Mesenchymal stem cell (in vitro differentiated cells and primary cell): ENCODE data around the gene RCOR1.

Experiments
- DNase-seq: peaks from one replicate; pipeline ENCODE4 v3.0.0-alpha.2; 2013
- H2AFZ ChIP-seq: one replicate; pipeline ENCODE4 v1.6.1; 2013; ENCODE audit warnings: low read depth, mild to moderate bottlenecking, control low read depth, inconsistent platforms, low read length, moderate library complexity
- H2AK5ac ChIP-seq: 2 replicates; pipeline ENCODE4 v1.6.1; 2013; ENCODE audit warnings: low read length, moderate library complexity, mild to moderate bottlenecking, inconsistent platforms; ENCODE audit not compliant: severe bottlenecking
- H2BK120ac ChIP-seq: one replicate; pipeline ENCODE4 v1.6.1; 2013; ENCODE audit warnings: low read depth, mild to moderate bottlenecking, inconsistent platforms, low read length, moderate library complexity
- H2BK12ac ChIP-seq, 2 experiments: one replicate each; pipeline ENCODE4 v1.6.1; 2013; ENCODE audit warnings: inconsistent platforms in 2 of 2, low read length in 2 of 2, mild to moderate bottlenecking in 2 of 2, moderate library complexity in 2 of 2, control low read depth in 1 of 2
- H2BK15ac ChIP-seq: one replicate; pipeline ENCODE4 v1.6.1; 2013; ENCODE audit warnings: mild to moderate bottlenecking, low read depth, inconsistent platforms; ENCODE audit not compliant: poor library complexity, severe bottlenecking
- H2BK5ac ChIP-seq: 2 replicates; pipeline ENCODE4 v1.6.1; 2013; ENCODE audit warnings: low read depth, mild to moderate bottlenecking, low read length, control low read depth, inconsistent platforms; ENCODE audit not compliant: poor library complexity, severe bottlenecking
- H3K14ac ChIP-seq, 2 experiments: one replicate each; pipeline ENCODE4 v1.6.1; 2013; ENCODE audit warnings: inconsistent platforms in 2 of 2, low read length in 2 of 2, control low read depth in 1 of 2, mild to moderate bottlenecking in 1 of 2, moderate library complexity in 1 of 2
- H3K18ac ChIP-seq, 2 experiments: one replicate each; pipeline ENCODE4 v1.6.1; 2013; ENCODE audit warnings: inconsistent platforms in 2 of 2, low read length in 2 of 2, control low read depth in 1 of 2, low read depth in 1 of 2, mild to moderate bottlenecking in 1 of 2
- H3K23ac ChIP-seq, 2 experiments: one replicate each; pipeline ENCODE4 v1.6.1; 2013; ENCODE audit warnings: inconsistent platforms in 2 of 2, low read length in 2 of 2, mild to moderate bottlenecking in 2 of 2, moderate library complexity in 2 of 2, control low read depth in 1 of 2
- H3K27ac ChIP-seq: 2 replicates; pipeline ENCODE4 v1.5.1; 2013; ENCODE audit warnings: mild to moderate bottlenecking, moderate library complexity, low read length, control low read depth, inconsistent platforms; ENCODE audit not compliant: poor library complexity, severe bottlenecking
- H3K27me3 ChIP-seq, 2 experiments: 2 replicates each; pipeline versions ENCODE4 v1.6.1 to v1.7.0; 2013; ENCODE audit warnings: low read length in 2 of 2, mild to moderate bottlenecking in 2 of 2, moderate library complexity in 2 of 2, control low read depth in 1 of 2, inconsistent platforms in 1 of 2; ENCODE audit not compliant: control insufficient read depth in 1 of 2, insufficient read depth in 1 of 2
- H3K36me3 ChIP-seq, 2 experiments: 2 replicates each; pipeline versions ENCODE4 v1.6.1 to v1.7.0; 2013; ENCODE audit warnings: low read length in 2 of 2, control low read depth in 1 of 2, inconsistent platforms in 1 of 2, low read depth in 1 of 2, mild to moderate bottlenecking in 1 of 2; ENCODE audit not compliant: insufficient read depth in 2 of 2, control insufficient read depth in 1 of 2
- H3K4ac ChIP-seq, 2 experiments: one replicate each; pipeline ENCODE4 v1.6.1; 2013; ENCODE audit warnings: inconsistent platforms in 2 of 2, low read length in 2 of 2, mild to moderate bottlenecking in 2 of 2, moderate library complexity in 2 of 2, control low read depth in 1 of 2, low read depth in 1 of 2
- H3K4me1 ChIP-seq: 2 replicates; pipeline ENCODE4 v1.6.1; 2013; ENCODE audit warnings: low read depth, low read length, control low read depth; ENCODE audit not compliant: control insufficient read depth, insufficient read depth
- H3K4me2 ChIP-seq: 2 replicates; pipeline ENCODE4 v1.6.1; 2013; ENCODE audit warnings: low read length, mild to moderate bottlenecking, inconsistent platforms; ENCODE audit not compliant: poor library complexity, severe bottlenecking
- H3K4me3 ChIP-seq, 2 experiments: 2 replicates each; pipeline versions ENCODE4 v1.5.1 to v1.7.0; 2013; ENCODE audit warnings: low read length in 2 of 2, mild to moderate bottlenecking in 2 of 2, control low read depth in 1 of 2, low read depth in 1 of 2; ENCODE audit not compliant: insufficient read depth in 1 of 2
- H3K79me1 ChIP-seq: replicated peaks from 2 replicates; pipeline ENCODE4 v1.6.1; 2013; ENCODE audit warnings: mild to moderate bottlenecking, control low read depth, low read length, inconsistent platforms; ENCODE audit not compliant: poor library complexity, severe bottlenecking
- H3K9ac ChIP-seq: 2 replicates; pipeline ENCODE4 v1.7.0; 2013; ENCODE audit warnings: mild to moderate bottlenecking, low read length, moderate library complexity
- H3K9me3 ChIP-seq: 2 replicates; pipeline ENCODE4 v1.7.0; 2013; ENCODE audit warnings: mild to moderate bottlenecking, low read length; ENCODE audit not compliant: control insufficient read depth
- H4K8ac ChIP-seq: one replicate; pipeline ENCODE4 v1.6.1; 2013; ENCODE audit warnings: inconsistent platforms, mild to moderate bottlenecking, low read length, moderate library complexity
- H4K91ac ChIP-seq: one replicate; pipeline ENCODE4 v1.6.1; 2013; ENCODE audit warnings: mild to moderate bottlenecking, low read length, inconsistent platforms
- WGBS: methylation state at CpG from one replicate; pipeline ENCODE4 v1.1.7; 2013; ENCODE audit warnings: mixed read lengths; 5-methylcytosine and 5-hydroxymethylcytosine counted together

RCOR1 gene

GRCh38 chr14:102557434-102558226 is 34.8 kb upstream of the RCOR1 start:
- Histone ChIP-seq H3K4me3 (no peak overlapping the region), H2BK5ac (no peak overlapping the region), H4K8ac (no peak overlapping the region), H3K14ac (no peak overlapping the region), H3K27ac (no peak overlapping the region), H3K36me3 (no peaks in the 10 kb centered on the region), H3K27me3 (peaks cover 0 to 5% of the 10 kb centered on the region in 2 experiments), H2BK120ac (no peak overlapping the region), H2AFZ (no peak overlapping the region), H2BK15ac (no peak overlapping the region), H3K9ac (no peak overlapping the region), H3K18ac (no peak overlapping the region), H3K4me2 (no peak overlapping the region), H2AK5ac (no peak overlapping the region), H2BK12ac (no peak overlapping the region), H3K9me3 (no peaks in the 10 kb centered on the region), H3K4ac (no peak overlapping the region), H3K79me1 (no peaks in the 10 kb centered on the region), H3K4me1 (peaks cover 8% of the 10 kb centered on the region), H4K91ac (no peak overlapping the region), H3K23ac (no peak overlapping the region)
- no peak for DNase-seq
- 91% methylated on average over 11 of the region's 12 CpGs for WGBS

GRCh38 chr14:102558556-102558955 is 33.9 kb upstream of the RCOR1 start:
- H3K4ac ChIP-seq = no peak overlapping the region
- 79% methylated on average over 4 of the region's 4 CpGs for WGBS
- no peaks in the 10 kb centered on the region for H3K36me3 ChIP-seq
- H3K4me3 ChIP-seq = no peak overlapping the region
- no peak overlapping the region for H3K23ac ChIP-seq
- H2AK5ac ChIP-seq = no peak overlapping the region
- H3K9ac ChIP-seq = no peak overlapping the region
- H2BK12ac ChIP-seq = no peak overlapping the region
- no peak for DNase-seq
- H2AFZ ChIP-seq = no peak overlapping the region
- no peak overlapping the region for H2BK15ac ChIP-seq
- peaks cover 7% of the 10 kb centered on the region for H3K4me1 ChIP-seq
- H3K4me2 ChIP-seq = no peak overlapping the region
- no peak overlapping the region for H3K18ac ChIP-seq
- H3K79me1 ChIP-seq = no peaks in the 10 kb centered on the region
- peaks cover 0 to 5% of the 10 kb centered on the region in 2 experiments for H3K27me3 ChIP-seq
- H3K14ac ChIP-seq = no peak overlapping the region
- peaks cover 1% of the 10 kb centered on the region for H3K9me3 ChIP-seq
- H4K8ac ChIP-seq = no peak overlapping the region
- no peak overlapping the region for H4K91ac ChIP-seq
- H3K27ac ChIP-seq = no peak overlapping the region
- no peak overlapping the region for H2BK120ac ChIP-seq
- no peak overlapping the region for H2BK5ac ChIP-seq

- H3K4me2 ChIP-seq = no peak overlapping the region
- DNase-seq = no peak
- H3K79me1 ChIP-seq = no peaks in the 10 kb centered on the region
- no peak overlapping the region for H2AFZ ChIP-seq
- no peak overlapping the region for H4K91ac ChIP-seq
- no peak overlapping the region for H3K4me3 ChIP-seq
- no peak overlapping the region for H3K27ac ChIP-seq
- 88% methylated on average over 10 of the region's 14 CpGs for WGBS
- no peak overlapping the region for H2BK12ac ChIP-seq
- no peak overlapping the region for H2BK15ac ChIP-seq
- no peaks in the 10 kb centered on the region for H3K4me1 ChIP-seq
- no peak overlapping the region for H2BK120ac ChIP-seq
- no peak overlapping the region for H3K9ac ChIP-seq
- no peak overlapping the region for H2BK5ac ChIP-seq
- peaks cover 5% of the 10 kb centered on the region for H3K9me3 ChIP-seq
- H4K8ac ChIP-seq = no peak overlapping the region
- H2AK5ac ChIP-seq = no peak overlapping the region
- H3K18ac ChIP-seq = no peak overlapping the region
- no peak overlapping the region for H3K14ac ChIP-seq
- H3K36me3 ChIP-seq = no peaks in the 10 kb centered on the region
- H3K23ac ChIP-seq = no peak overlapping the region
- H3K4ac ChIP-seq = no peak overlapping the region
- H3K27me3 ChIP-seq = peaks cover 0 to 5% of the 10 kb centered on the region in 2 experiments
Measured at GRCh38 chr14:102560458-102561261, 31.8 kb upstream of the RCOR1 start.

GRCh38 chr14:102565331-102565887 is 27.0 kb upstream of the RCOR1 start:
- H2BK120ac ChIP-seq = no peak overlapping the region
- no peak overlapping the region for H2AK5ac ChIP-seq
- no peak overlapping the region for H3K4ac ChIP-seq
- H4K91ac ChIP-seq = no peak overlapping the region
- H3K4me3 ChIP-seq = no peak overlapping the region
- H3K9me3 ChIP-seq = peaks cover 5% of the 10 kb centered on the region
- no peak overlapping the region for H2BK5ac ChIP-seq
- no peak overlapping the region for H2BK15ac ChIP-seq
- no peaks in the 10 kb centered on the region for H3K36me3 ChIP-seq
- no peak overlapping the region for H4K8ac ChIP-seq
- no peak overlapping the region for H3K18ac ChIP-seq
- no peak overlapping the region for H3K23ac ChIP-seq
- H3K79me1 ChIP-seq = no peaks in the 10 kb centered on the region
- no peak overlapping the region for H3K4me2 ChIP-seq
- no peak overlapping the region for H3K27ac ChIP-seq
- no peak overlapping the region for H2AFZ ChIP-seq
- no peak overlapping the region for H3K14ac ChIP-seq
- peaks cover 2% of the 10 kb centered on the region for H3K4me1 ChIP-seq
- 90% methylated on average over 9 of the region's 10 CpGs for WGBS
- no peak overlapping the region for H2BK12ac ChIP-seq
- H3K9ac ChIP-seq = no peak overlapping the region
- H3K27me3 ChIP-seq = no peaks in the 10 kb centered on the region
- DNase-seq = no peak
